PFSK-1 (cell line): ENCODE measurements around the gene GRIK1.

Experiments used
- FOXP2 ChIP-seq: optimal IDR thresholded peaks from 2 replicates; pipeline ENCODE3; 2011; ENCODE audit warnings: borderline replicate concordance, control low read depth, inconsistent platforms; ENCODE audit not compliant: insufficient read depth; ENCODE audit errors: extremely low read length, extremely low read depth
- POLR2AphosphoS5 ChIP-seq: IDR thresholded peaks from 2 replicates; pipeline ENCODE4 v1.6.1; 2012; ENCODE audit warnings: low read depth, mild to moderate bottlenecking, control low read depth, low read length, moderate library complexity
- REST ChIP-seq, 2 experiments: IDR thresholded peaks; 2 replicates each; pipeline versions ENCODE4 v1.6.1 to v1.8.0; 2011 to 2012; ENCODE audit warnings: low read depth in 2 of 2, low read length in 2 of 2, control low read depth in 1 of 2, inconsistent platforms in 1 of 2, mild to moderate bottlenecking in 1 of 2, moderate library complexity in 1 of 2; ENCODE audit not compliant: insufficient read depth in 1 of 2
- SIN3A ChIP-seq: IDR thresholded peaks from 2 replicates; pipeline ENCODE4 v1.6.1; 2012; ENCODE audit warnings: mild to moderate bottlenecking, low read length, moderate library complexity, borderline replicate concordance; ENCODE audit not compliant: insufficient read depth
- TAF1 ChIP-seq: IDR thresholded peaks from 2 replicates; pipeline ENCODE4 v1.6.1; 2012; ENCODE audit warnings: low read length, control low read depth, borderline replicate concordance; ENCODE audit not compliant: insufficient read depth

- no peak for TF ChIP-seq TAF1
- no peak for TF ChIP-seq POLR2AphosphoS5
- TF ChIP-seq REST (IDR thresholded peaks at IDR 0.05; ENCODE audit: insufficient read depth in 1 of 2, low read depth in 2 of 2, low read length in 2 of 2), result no peak
- TF ChIP-seq SIN3A, result no peak
- no peak for TF ChIP-seq FOXP2
Measured at GRCh38 chr21:29634418-29634817, 305.4 kb downstream of the GRIK1 start.
